Psoas muscle (tissue), 8 donors: ENCODE results near the gene BCL7B. TPM values are rescaled to one million over a fixed set of nuclear protein-coding genes. Genes with fewer than 3 reads are reported as not detected.

Source experiments
- ATAC-seq, 4 donors: fragments of 200-7000 bp; cut with Tn5 transposase; one replicate each; pipeline ENCODE4 v1.9.1; 2020; ENCODE audit warnings: moderate library complexity in 3 of 4, mild to moderate bottlenecking in 2 of 4
- DNase-seq, 2 donors: peaks; one replicate each; pipeline ENCODE4 v3.0.0-alpha.2; 2020
- H3K27ac ChIP-seq: fragments of 200-600 bp; one replicate; pipeline ENCODE4 v1.8.0; 2022
- H3K27me3 ChIP-seq, 3 donors: fragments of 200-600 bp in 1 of 3; one replicate each; pipeline versions ENCODE4 v1.6.1 to v1.8.0; 2013 to 2022; ENCODE audit warnings: low read length in 2 of 3, mild to moderate bottlenecking in 2 of 3, moderate library complexity in 1 of 3; ENCODE audit not compliant: insufficient read depth in 3 of 3
- H3K36me3 ChIP-seq, 2 donors: fragments of 200-600 bp in 1 of 2; one replicate each; pipeline versions ENCODE4 v1.6.1 to v1.8.0; 2013 to 2022; ENCODE audit warnings: low read depth in 1 of 2, mild to moderate bottlenecking in 1 of 2, moderate library complexity in 1 of 2; ENCODE audit not compliant: insufficient read depth in 1 of 2
- H3K4me1 ChIP-seq: fragments of 200-600 bp; one replicate; pipeline ENCODE4 v1.8.0; 2022
- H3K4me3 ChIP-seq: fragments of 200-600 bp; one replicate; pipeline ENCODE4 v1.8.0; 2022; ENCODE audit warnings: mild to moderate bottlenecking
- H3K9me3 ChIP-seq: fragments of 200-600 bp; one replicate; pipeline ENCODE4 v1.8.0; 2022
- WGBS, 3 donors: extraction: QIAGEN DNeasy Blood & Tissue Kit; methylation state at CpG; one replicate each; pipeline versions ENCODE4 v1.1.6 to v1.1.7; 2013; 5-methylcytosine and 5-hydroxymethylcytosine counted together
- intact Hi-C, 2 donors: fragments of 100-400 bp; cut with DNase I; formaldehyde crosslinking; loops; one replicate each; pipeline versions ENCODE4 v1.11.0 to v1.14.2; 2022
- polyA plus RNA-seq, 3 donors: library from polyadenylated mRNA; stranded (reverse); fragments of 200-250 nt; gene quantifications; one replicate each; pipeline ENCODE4 v1.2.3, GENCODE V29; 2013
- total RNA-seq, 4 donors: library from RNA; stranded (reverse); fragmentation: NEBNext Ultra II Directional in 2 of 4; extraction: Animal tissue kit (Norgen Biotek cat#: 25700) in 2 of 4; gene quantifications; one replicate each; pipeline versions ENCODE4 v1.2.1 to v1.2.4, GENCODE V29; 2021 to 2023
- TF ChIP-seq, protein P1 (sequence below): fragments of 200-600 bp; IDR thresholded peaks from one replicate; pipeline ENCODE4 v1.8.0; 2022; ENCODE audit warnings: antibody characterized with exemption
- donor health status: healthy with polysubstance abuse.
- donor health status: DM: no; HTN: no; CAD: no; lungs with moderate emphysema.
- donor health status: Bipolar disorder and iron deficiency.
- donor health status: healthy.
- donor health status: DM: yes; HTN: yes; CAD: no.
- donor health status: DM: no; HTN: no; CAD: no.
- donor health status: DM: no; HTN: no; CAD: no.
- donor health status: DM: yes; HTN: yes; CAD: no.

Gene BCL7B
- total and polyA plus RNA-seq, 7 donors, result 55.8 to 130 (median 91.9) TPM

DNA sequence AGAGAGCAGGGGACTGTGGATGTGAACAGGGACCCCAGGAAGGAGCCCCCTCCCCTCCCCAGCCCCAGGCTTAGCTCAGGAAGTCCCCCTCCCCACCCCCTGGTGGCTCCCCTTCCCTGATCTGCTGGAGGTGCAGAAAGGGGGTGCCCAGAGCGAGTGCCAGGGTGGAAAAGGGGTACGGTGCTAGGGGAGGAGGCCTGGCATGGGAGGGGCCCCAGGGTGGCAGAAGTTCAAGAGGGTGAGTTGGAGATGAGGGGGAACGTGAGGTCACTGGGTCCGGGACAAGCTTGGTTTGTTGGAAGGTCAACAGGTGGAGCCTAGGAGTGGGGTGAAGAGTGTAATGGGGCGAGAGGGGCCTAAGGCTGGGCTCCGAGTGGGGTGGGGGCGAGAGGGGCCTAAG lies 42.4 kb upstream of the BCL7B start:
- Histone ChIP-seq H3K4me3 (no peak overlapping the region), H3K36me3 (peaks cover 0 to 16% of the 10 kb centered on the region in 2 donors), H3K4me1 (no peaks in the 10 kb centered on the region), H3K9me3 (no peaks in the 10 kb centered on the region), H3K27me3 (peaks cover 0 to 3% (median 0%) of the 10 kb centered on the region in 3 donors), H3K27ac (no peak overlapping the region)
- TF ChIP-seq, protein P1, sequence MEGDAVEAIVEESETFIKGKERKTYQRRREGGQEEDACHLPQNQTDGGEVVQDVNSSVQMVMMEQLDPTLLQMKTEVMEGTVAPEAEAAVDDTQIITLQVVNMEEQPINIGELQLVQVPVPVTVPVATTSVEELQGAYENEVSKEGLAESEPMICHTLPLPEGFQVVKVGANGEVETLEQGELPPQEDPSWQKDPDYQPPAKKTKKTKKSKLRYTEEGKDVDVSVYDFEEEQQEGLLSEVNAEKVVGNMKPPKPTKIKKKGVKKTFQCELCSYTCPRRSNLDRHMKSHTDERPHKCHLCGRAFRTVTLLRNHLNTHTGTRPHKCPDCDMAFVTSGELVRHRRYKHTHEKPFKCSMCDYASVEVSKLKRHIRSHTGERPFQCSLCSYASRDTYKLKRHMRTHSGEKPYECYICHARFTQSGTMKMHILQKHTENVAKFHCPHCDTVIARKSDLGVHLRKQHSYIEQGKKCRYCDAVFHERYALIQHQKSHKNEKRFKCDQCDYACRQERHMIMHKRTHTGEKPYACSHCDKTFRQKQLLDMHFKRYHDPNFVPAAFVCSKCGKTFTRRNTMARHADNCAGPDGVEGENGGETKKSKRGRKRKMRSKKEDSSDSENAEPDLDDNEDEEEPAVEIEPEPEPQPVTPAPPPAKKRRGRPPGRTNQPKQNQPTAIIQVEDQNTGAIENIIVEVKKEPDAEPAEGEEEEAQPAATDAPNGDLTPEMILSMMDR, result no peak
- no peak for DNase-seq
- intact Hi-C loops, result no loop called here
- ATAC-seq, result no peak
- 45 to 47% (median 46%) methylated on average over 7 of the region's 7 CpGs for WGBS, 3 donors

GRCh38 chr7:73599151-73599882 lies 41.8 kb upstream of the BCL7B start:
- TF ChIP-seq, protein P1, result no peak
- ATAC-seq (no peak), DNase-seq (no peak)
- H3K36me3 ChIP-seq, result peaks cover 0 to 16% of the 10 kb centered on the region in 2 donors
- intact Hi-C loops, result no loop called here
- H3K27me3 ChIP-seq, result peaks cover 0 to 3% (median 0%) of the 10 kb centered on the region in 3 donors
- WGBS, 3 donors, result 66 to 73% (median 67%) methylated on average over 12 to 13 of the region's 13 CpGs
- no peaks in the 10 kb centered on the region for H3K9me3 ChIP-seq
- H3K27ac ChIP-seq, result no peak overlapping the region
- H3K4me1 ChIP-seq, result no peaks in the 10 kb centered on the region
- no peak overlapping the region for H3K4me3 ChIP-seq

DNA sequence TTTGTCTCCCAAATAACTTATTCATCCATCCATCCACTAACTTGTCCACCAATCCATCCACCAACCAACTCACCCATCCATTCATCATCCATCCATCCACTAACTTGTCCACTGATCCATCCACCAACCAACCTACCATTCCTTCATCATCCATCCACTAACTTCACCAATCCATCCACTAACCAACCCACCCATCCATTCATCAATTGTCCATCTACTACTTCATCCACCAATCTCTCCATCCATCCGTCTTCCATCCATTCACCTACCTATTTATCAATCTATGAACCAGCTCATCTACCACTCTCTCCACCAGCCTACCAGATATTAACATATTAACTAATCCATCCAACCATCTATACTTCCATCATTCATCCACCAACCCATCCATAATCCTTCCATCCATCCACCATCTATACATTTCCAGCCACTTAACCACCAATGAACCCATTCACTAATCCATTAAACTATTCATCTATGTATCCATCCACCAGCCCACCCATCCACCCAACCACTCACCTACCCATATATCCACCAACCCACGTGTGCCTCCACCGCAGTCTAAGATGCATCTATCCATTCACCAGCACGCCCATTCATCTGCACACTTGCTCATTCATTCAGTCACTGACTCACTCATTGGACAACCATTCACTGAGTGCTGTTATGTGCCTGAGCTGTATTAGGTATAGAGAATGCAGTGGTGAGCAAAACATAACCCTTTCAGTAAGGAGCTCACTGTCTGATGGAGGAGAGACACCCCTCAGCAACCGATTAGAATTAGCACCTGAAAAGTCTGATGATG lies 40.7 kb upstream of the BCL7B start:
- intact Hi-C loops, result no loop called here
- ATAC-seq, result no peak
- DNase-seq, result no peak
- no peak overlapping the region for H3K4me3 ChIP-seq
- no peak overlapping the region for H3K27ac ChIP-seq
- no peaks in the 10 kb centered on the region for H3K9me3 ChIP-seq
- peaks cover 0 to 16% of the 10 kb centered on the region in 2 donors for H3K36me3 ChIP-seq
- peaks cover 0 to 3% (median 0%) of the 10 kb centered on the region in 3 donors for H3K27me3 ChIP-seq
- 88 to 91% (median 89%) methylated on average over 5 of the region's 5 CpGs for WGBS, 3 donors
- TF ChIP-seq, protein P1, result no peak
- H3K4me1 ChIP-seq, result no peaks in the 10 kb centered on the region

GRCh38 chr7:73596191-73597065 lies 38.9 kb upstream of the BCL7B start:
- WGBS, 3 donors, result 70 to 74% (median 73%) methylated on average over 33 to 37 of the region's 37 CpGs
- no peaks in the 10 kb centered on the region for H3K4me1 ChIP-seq
- H3K4me3 ChIP-seq, result no peak overlapping the region
- H3K36me3 ChIP-seq, result peaks cover 0 to 16% of the 10 kb centered on the region in 2 donors
- H3K9me3 ChIP-seq, result no peaks in the 10 kb centered on the region
- H3K27ac ChIP-seq, result no peak overlapping the region
- intact Hi-C loops, result no loop called here
- TF ChIP-seq, protein P1, result no peak
- DNase-seq (no peak), ATAC-seq (no peak)
- peaks cover 0 to 3% (median 0%) of the 10 kb centered on the region in 3 donors for H3K27me3 ChIP-seq
